Measurements from ENCODE around the gene KRT26.

KRT26 gene

GRCh38 chr17:40791787-40792436, 19.9 kb upstream of the KRT26 start:
- TF ChIP-seq CTCF (IDR thresholded peaks at IDR 0.05) = peak; percentile 80

DNA sequence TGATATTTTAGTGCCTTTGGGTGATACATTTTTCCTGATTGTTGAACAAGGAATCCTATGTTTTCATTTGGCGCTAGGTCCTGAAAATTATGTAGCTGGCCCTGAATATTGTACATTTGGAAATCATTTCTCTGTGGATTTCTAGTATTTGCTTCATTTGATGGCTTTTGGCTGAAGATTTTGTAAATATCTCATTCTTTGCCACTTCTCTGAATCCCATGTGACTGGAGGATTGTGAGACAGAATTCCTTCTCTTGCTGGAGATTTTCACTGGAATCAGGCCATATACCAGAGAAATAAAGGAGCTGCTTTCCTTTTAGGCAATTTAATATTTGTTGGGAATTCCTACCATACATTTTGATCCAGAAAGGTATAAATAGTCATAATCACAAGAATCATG, 19.1 kb upstream of the KRT26 start:
- no peak for TF ChIP-seq CTCF (IDR thresholded peaks at IDR 0.05)

GRCh38 chr17:40782450-40782849, 10.4 kb upstream of the KRT26 start, which contains the start of gene KRT27:
Gene KRT27, minus strand, starts transcription at chr17:40782550. Its CDS starts 57 bp downstream, at chr17:40782493.
- TF ChIP-seq CTCF (IDR thresholded peaks at IDR 0.05) = no peak

DNA sequence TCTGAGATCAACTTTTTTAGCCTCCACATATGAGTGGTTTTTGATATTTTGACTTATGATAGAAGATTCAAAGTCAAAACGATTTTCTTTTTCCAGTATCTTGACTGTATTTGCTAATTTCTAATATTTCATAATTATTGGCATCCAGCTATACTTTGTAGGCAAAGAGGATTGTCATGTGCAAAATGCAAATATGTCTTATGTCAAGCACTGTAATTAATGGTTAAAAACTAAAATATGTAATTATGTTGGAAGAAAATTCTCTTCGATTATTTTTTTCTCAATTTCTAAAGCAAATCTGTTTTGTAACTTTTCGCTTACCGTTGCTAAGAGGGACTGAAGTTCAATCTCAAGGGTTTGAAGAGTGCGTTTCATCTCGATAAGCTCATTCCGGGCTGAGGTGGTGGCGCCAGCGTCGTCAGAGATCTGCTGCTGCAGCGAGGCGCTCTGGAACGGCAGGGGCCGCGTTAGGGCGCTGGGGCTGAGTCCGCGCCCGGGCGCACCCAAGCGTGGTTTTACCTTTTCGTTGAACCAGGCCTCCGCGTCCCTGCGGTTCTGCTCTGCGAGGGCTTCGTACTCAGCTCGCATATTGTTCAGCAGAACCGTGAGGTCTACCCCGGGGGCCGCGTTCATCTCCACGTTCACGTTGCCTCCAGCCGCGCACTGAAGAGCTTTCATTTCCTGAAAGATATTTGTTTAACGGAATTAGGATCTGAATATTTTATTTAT, 7.3 kb upstream of the KRT26 start:
- no peak for TF ChIP-seq CTCF (IDR thresholded peaks at IDR 0.05)

GRCh38 chr17:40778461-40778860, 6.5 kb upstream of the KRT26 start:
- no peak for TF ChIP-seq CTCF (IDR thresholded peaks at IDR 0.05)

DNA sequence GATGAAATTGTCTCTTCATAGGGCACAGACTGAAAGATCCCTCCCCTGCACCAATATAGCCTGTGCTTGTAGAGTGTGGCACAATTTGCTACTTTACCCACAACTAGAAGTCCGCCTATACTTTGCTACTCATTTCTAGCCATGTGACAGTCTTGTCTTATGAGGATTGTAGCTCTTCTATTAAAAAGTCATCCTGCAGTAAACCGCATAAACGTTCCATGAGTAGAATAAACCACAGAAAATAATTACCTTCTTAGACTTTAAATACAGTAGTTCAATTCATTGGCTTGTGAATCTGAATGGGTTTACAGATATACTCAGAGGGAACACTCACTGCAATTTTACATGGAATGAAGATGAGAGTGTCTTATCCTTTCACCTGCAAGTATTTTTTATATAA, 6.0 kb upstream of the KRT26 start:
- TF ChIP-seq CTCF (IDR thresholded peaks at IDR 0.05) = no peak

DNA sequence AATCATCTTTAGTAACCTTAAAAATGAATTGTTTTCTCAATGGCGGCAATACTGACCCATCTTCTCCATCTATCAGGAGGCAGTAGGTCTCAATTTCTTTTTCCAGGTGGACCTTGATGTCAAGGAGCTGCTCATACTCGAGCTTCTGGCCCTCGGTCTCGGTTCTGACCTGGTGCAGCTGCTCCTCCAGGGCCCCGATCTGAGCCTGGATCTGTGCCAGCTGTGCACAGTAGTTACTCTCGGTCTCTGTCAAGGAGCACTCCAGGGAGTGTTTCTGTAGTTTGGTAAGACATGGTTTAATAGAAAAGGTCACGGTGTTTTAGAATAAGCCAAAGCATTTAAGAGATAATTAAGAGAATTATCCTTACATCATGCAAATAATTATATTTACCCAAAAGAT, 5.5 kb upstream of the KRT26 start:
- TF ChIP-seq CTCF (IDR thresholded peaks at IDR 0.05) = no peak

Data from LNCAP (cell line).